HG02852 (cell line): ENCODE data around the gene CLEC4E.
"Not testable (repeated sequence)": the region's sequence is repeated elsewhere in the genome, so short reads cannot be mapped to it uniquely, and the experiment has no call there.

Experiments used
- ATAC-seq: cut with Tn5 transposase; IDR thresholded peaks from one replicate; pipeline ENCODE4 v1.9.1; 2021; ENCODE audit warnings: mild to moderate bottlenecking, moderate library complexity; ENCODE audit not compliant: unreplicated experiment

The CLEC4E gene, protein sequence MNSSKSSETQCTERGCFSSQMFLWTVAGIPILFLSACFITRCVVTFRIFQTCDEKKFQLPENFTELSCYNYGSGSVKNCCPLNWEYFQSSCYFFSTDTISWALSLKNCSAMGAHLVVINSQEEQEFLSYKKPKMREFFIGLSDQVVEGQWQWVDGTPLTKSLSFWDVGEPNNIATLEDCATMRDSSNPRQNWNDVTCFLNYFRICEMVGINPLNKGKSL

DNA sequence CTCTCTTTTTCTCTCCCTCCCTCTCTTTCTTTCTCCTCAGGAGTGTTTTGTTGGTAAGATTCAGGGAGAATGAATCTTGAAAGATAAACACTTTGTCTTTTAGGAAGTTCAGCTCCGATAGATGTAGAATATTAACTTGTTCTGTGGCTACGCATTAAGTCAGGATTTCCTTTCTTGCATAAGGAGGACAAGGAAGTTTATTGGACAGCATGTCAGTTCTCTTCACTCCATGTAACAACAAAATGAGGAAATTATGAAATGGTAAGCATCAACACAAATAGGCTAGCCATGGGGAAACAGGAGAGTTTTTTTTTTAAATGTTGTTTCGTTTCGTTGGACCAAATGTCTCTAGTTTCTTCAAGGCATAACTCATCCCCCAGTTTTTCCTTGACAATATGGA is at the start of gene CLEC4E:
TSS of gene CLEC4E (minus strand) at position 75 of the 400 bp plus-strand sequence. CDS start 108 bp downstream, outside the sequence.
- not testable (repeated sequence) for ATAC-seq

DNA sequence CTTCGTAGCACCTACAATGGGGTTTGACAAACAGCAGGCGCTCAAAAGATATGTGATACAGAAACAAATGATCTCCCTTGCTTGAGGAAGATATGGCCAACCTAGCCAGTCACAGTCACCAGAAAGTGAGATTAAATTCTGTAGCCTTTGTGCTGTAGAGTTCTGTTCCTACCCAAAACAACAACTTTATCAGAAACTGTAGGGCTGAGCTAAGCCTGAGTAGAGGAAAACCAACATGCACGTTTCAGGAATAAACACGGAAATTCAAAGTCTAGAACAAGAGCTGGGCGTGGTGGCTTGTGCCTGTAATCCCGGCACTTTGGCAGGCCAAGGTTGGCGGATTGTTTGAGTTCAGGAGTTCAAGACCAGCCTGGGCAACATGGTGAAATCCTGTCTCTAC is 49.0 kb upstream of the CLEC4E start:
- no peak for ATAC-seq

DNA sequence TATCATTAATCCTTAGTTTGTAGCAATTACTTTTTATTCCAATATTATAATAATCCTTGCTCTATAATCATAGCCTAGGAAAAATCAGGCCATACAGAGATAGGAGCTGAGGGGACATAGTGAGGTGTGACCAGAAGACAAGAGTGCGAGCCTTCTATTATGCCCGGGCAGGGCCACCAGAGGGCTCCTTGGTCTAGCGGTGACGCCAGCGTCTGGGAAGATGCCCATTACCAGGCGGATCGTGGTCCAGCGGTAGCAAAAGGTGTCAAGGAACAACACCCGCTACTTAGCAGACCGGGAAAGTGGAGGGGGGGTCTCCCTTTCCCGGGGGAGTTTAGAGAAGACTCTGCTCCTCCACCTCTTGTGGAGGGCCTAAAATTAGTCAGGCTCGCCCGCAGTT is 43.8 kb upstream of the CLEC4E start:
- not testable (repeated sequence) for ATAC-seq

DNA sequence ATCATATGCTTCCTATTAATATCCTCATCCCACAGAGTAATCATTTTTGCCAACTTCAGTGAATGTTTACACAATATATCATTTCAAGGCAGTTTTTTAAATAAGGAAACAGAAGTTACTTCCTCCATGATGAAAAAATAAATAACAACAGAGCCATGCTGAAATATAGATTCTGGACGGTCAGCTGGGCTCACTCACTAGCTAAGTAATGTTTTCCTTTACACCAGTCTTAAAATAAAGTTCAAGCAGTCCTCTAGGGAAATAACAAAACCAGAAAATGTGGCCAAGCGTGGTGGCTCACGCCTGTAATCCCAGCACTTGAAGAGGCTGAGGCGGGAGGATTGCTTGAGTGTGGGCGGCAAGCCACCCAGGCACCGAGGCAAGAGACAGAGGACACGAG is 43.3 kb upstream of the CLEC4E start:
- no peak for ATAC-seq

DNA sequence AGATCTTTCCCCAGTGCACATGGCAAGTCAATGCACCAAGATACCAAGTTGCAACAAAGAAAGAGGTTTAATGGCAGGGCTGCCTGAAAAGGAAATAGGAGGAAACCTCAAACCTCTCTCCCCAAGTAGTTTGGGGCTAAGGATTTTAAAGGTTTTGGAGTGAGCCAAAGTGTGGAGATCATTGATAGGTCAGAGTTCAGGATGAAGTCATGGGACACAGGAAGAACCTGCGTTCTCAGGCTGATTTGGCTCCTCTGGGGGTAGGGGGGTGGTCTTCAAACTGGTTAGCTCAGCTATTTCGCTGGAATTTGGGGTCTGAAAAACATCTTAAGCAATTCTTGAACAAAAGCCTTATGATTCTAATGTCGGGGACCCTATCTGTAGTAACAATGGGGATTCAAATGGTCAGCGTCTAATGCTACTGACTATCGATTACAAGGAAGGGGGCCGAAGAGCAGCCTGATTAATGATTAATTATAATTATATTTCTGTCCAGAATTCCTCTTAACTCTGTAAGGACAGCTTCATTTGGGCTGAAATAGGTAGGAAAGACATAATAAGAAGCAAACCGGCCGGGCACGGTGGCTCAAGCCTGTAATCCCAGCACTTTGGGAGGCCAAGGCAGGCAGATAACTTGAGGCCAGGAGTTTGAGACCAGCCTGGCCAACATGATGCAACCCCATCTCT is 40.5 kb upstream of the CLEC4E start:
- ATAC-seq, result no peak

DNA sequence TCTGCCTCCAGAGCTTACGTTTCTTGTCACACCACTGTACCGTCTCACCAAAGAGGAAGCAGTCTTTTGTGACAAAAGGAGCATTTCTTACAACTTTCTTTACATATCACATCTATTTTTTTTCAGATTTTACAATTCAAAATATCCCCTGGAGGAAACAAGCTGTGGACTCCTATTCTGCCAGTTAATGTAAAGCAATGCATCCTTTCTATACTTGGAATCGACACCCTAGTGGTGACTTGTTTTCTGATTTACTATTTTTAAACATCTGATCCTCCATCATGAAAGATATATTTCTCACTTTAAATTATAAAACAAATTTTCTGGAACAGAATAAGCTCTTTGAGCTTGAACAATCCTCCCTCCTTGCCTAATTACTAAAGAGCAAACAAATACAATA is 37.2 kb upstream of the CLEC4E start:
- no peak for ATAC-seq

DNA sequence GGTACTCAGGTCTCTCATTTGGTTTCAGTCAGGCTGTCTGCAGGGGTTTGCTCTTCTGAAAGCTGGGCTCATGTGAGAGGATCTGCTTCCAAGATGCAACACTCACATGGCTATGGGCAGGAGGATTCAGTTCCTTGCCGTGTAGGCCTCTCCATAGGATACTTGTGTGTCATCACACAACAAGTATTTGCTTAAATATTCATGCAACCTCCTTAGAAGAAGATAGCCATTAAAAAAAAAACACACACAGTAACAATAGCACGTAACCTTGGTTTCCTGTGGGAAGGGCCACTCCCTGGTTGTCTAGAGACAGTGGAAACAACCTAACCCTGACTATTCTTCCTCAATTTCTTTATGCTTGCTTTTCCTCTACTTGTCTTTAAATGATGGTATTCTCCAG is 31.8 kb upstream of the CLEC4E start:
- no peak for ATAC-seq

DNA sequence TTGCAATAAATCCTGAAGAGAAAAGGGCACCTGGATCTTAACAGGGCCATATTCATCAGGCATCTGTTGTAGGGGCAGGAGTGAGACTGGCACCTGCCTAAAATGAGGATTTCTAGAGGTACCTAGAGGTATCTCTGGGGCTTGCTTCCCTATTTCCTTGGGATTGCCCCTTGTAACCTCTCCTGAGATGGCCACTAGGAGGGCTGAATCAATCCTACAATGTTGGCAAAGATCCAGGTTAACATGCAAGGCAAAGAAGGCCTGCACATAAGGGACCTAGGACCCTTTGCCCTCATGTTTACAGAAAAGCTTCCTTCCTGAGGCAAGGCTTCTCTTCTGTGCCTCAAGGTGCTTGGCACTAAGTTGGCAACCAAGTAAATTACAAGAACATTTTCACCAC is 25.8 kb upstream of the CLEC4E start:
- ATAC-seq, result no peak

DNA sequence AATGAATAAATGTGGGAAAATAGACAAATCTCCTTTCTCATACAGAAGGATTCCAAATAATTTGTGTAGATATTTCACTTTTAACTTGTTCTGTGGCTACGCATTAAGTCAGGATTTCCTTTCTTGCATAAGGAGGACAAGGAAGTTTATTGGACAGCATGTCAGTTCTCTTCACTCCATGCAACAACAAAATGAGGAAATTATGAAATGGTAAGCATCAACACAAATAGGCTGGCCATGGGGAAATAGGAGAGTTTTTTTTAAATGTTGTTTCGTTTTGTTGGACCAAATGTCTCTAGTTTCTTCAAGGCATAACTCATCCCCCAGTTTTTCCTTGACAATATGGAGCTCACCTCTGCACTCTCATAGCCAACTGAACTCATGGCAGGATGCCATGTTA is 25.3 kb upstream of the CLEC4E start:
- ATAC-seq, result not testable (repeated sequence)

DNA sequence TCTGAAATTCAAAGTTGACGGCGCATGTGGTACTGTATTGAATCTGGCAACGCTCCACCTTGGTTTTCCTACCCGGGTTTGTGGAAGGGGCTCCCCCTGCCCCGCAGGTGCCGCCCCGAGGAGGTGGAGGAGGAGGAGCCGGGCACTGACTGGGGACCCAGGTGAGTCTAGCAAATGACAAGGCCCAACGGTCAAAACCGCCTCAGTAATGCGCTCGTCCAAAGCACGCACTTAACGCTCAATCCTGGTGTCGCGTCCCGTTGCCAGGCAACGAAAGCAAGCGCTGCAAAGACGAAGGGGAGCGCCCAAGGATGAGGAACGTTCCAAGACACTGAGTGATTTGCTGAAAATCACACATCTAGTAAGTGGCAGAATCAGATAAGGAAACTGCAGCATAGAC is 24.0 kb upstream of the CLEC4E start:
- no peak for ATAC-seq

DNA sequence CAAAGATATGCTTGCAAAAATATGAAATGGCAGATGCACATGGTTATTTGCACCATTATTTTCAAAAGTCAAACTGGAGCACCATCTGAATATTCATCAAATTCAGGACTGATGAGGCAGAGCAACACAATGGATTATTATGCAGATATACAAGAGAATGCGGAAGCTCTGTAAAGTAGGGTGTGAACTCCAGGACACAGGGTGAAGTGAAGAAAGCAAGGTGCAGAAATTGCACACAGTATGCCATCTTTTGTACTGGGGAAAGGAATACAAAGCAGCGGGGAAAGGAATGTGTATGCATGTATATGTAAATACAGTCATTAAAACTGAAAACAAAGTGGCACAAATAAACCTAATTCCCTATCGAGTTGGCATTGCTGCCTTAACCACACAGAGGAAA is 22.7 kb upstream of the CLEC4E start:
- ATAC-seq, result no peak

DNA sequence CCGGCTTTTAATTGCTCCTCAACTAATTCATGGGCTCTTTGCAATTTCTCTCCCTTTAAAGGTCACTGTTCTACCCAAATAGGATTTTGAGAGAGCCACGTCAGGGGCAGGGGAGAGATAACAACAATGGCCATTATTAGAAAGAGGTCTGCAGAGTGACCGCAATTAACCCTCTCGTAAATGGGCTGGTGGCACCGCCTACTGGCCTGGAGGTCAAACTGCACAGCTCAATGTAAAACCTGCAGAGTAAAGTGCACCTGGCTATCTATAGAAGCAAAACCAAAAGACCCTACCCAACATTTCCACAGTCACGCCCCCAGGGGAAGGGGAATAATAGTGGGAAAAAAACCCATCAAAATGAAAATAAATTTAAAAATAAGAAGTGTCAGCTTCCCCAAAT is 21.6 kb upstream of the CLEC4E start:
- ATAC-seq, result no peak

DNA sequence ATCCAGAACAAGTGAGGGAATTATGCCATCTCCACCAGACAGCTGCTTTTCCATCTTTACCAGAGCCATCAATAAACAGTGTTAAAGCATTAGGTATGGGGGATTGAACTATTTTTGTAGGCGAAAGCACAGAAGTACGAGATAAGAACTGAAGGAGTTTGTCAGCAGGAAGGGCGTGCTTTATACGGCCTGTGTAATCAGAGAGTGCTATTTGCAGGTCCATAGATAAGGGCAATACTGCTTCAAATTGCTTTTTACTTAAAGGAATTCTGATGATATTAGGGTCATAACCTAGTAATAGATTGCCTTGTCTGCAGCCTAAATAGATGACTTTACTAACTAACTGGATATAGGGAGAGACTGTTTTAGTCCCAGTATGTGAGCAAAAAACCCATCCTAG is 20.3 kb upstream of the CLEC4E start:
- no peak for ATAC-seq

DNA sequence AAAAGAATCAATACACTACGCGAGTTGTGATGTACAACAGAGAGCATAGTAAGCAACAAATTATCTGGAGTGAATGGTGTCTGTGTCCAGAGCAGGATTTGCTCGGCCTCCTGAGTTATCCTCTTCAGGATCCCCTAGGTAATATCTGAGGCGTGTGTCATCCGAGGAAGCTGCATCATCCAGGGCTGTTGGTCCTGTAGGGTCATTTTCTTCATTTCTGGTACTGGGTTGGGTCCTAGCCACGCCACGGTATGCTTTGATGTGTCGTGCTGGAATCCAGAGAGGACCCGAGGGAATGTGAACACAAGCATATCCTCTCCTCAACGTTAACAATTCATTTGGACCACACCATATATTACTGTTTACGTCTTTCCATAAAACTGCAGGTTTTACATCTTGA is 19.0 kb upstream of the CLEC4E start:
- ATAC-seq, result no peak

DNA sequence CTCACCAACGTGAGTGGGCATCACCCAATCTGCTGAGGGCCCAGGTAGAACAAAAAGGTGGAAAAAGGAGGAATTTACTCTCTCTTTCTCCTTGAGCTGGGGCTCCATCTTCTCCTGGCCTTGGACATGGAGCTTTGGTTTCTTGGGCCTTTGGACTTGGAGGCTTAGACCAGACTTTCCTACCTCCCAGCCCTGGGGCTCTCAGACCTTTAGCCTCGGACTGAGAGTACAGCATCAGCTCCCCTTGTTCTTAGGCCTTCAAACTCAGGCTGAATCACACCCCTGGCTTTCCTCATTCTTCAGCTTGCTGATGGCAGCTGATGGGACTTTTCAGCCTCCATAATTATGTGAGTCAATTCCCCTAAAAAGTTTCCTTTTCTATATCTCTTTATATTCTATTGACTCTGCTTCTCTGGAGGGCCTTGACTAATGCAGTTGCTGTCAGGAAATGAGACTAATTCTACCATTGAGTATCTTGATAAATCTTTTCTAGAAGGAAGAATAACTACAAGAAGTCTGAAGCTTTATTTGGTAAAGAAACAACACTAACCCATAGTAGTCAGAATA is 15.9 kb upstream of the CLEC4E start:
- no peak for ATAC-seq

DNA sequence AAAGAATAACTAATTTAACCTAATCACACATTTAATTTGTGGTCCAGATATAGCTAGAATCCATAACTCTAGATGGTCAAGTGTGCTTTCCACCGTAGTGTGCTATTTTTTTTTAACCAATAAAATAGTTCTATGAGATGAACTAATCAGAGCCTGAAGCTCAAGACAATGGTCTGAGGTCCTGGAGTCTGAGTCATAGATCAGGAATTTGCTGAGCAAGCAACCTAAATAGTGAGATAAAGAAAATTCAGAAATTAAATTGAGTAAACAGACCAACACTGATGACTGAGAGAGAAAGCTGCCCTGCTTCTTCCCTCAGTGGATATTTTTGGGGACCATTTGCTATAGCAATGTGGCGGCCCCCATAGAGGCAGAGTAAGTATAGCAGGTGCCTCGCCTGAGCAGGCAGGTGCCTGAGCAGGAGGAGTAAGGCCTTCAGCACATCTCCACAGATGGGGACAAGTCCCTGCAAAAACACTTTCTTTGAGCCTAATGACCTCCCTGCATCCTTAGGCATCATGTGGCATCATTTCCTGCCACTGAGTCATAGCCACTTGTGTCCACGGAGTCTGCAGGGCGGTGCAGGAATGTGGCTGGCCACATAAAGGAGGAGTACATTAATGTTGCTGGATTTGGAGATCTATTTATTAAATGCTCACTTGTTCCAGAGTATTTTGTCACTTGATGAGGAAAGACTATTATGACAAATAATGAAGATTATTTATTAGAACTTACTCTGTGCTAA is 13.9 kb upstream of the CLEC4E start:
- ATAC-seq, result no peak

DNA sequence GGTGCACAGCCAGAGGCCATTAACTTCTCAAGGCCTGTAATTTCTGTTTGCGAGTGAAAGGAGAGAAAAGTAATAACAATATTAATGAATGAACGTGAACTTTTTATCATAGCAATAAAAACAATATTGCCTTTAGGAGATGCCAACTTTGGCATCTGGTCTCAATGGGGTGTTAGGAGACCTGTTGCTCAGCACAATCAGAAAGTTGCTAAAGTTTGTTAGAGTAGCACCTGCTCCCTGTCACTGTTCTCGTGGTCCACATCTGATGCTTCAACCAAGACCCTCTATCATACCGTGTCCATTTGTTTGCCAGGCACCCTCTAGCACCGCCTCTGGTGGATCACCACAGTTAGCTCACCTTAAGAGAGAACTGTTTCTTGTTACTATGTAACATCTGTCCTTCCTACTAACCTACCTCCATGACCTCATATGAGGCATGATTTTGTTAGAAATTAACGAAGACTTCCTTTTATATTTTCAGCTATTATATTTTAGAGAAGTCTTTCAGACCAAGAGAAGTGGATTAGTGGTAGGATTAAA is 12.5 kb upstream of the CLEC4E start:
- no peak for ATAC-seq

DNA sequence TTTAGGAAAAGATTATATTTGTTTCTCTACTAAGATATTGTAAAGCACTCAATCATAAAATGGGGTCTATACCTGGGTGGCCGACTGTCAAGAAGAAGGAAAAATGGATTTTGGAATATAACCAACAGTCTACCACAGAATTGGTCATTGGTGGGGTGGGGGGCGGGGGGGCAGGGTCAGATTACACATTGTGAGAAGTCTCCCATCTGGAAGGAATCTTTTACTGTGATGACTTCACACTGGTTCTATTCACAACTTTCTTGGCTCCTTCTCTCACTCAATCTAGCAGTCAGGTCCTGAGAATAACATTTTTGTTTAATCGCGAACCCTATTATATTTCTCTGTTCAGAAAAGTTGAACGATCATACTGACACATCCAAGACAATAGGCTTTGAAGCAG is 8.7 kb upstream of the CLEC4E start:
- ATAC-seq, result no peak

DNA sequence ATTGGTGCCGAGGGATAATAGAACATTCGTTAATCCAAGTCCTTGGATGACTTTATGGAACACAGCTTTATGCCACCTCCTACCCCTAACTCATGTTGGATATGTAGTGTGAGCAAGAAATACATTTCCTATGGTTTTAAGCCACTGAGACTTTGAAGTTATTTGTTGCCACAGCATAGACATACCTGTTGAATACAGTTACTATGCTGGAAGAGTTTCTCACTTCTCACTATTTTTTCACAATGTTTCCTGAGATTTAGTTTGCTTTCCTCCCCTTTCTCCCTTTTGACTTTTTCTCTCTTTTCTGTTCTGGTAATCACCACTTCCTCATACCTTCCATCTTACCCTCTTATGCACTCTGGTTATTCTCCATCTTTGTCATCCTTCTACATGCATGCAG is 7.5 kb upstream of the CLEC4E start:
- no peak for ATAC-seq

DNA sequence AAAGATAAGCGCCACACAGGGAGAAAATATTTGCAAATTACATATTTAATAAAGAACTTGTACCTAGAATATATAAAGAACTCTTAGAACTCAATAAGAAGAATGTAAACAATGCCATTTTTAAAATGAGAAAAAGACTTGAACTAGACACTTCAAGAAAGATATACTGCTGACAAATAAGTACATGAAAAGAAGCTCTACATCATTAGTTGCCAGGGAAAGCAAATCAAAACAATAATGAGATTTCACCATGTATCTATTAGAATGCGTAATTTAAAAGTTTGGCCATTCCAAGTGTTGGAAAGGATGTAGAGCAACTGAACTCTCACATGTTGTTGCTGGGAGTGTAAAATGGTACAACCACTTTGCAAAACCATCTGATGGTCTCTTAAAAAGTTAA is 6.9 kb upstream of the CLEC4E start:
- ATAC-seq, result no peak

DNA sequence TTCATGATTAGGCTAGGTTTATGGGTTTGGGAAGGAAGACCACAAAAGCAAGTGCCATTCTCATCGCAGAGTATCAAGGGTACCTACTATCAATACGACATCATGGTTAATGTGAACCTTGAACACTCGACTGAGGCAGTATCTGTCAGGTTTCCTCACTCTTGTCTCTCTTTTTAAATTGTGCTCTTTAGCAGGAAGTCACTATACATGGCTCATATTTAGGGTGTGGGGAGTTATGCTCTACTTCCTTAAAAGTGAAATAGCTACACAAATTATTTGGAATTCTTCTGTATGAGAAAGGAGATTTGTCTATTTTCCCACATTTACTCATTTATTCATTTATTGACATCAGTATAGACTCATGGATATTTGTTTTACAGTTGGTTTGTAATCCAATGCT is 5.9 kb upstream of the CLEC4E start:
- no peak for ATAC-seq

DNA sequence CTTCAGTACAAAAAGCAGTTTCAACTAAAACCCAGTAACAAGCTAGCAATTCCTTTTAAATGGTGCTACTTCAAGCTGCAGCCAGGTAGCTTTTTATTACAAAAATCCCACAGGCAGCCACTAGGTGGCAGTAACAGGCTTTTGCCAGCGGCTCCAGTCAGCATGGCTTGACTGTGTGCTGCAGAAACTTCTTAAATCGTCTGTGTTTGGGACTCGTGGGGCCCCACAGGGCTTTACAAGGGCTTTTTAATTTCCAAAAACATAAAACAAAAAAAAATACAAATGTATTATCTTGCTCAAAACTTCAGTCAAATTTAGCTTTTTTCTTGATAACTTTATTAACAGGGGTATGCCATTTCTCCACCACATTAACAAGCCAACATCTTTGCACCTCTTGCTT is 3.6 kb upstream of the CLEC4E start:
- ATAC-seq, result peak; percentile 72
